PC-3 (cell line): ENCODE data around the gene NRM. TPM values are rescaled to one million over a fixed set of nuclear protein-coding genes. Genes with fewer than 3 reads are reported as not detected.
A peak's percentile ranks its signal among the peaks of the same experiment; 100 is the strongest.

Experiments
- ATAC-seq: fragments of 200-7000 bp; cut with Tn5 transposase; 2 replicates; pipeline ENCODE4 v1.9.1; 2020; ENCODE audit warnings: mild to moderate bottlenecking, moderate library complexity
- Bru-seq: library from RNA; stranded (reverse); fragments of 400-500 nt; gene quantifications from one replicate; lab custom pipeline; 2021; lab: Mats Ljungman, UMichigan
- BruChase-seq, 2 experiments: library from RNA; stranded (reverse); fragments of 400-500 nt; gene quantifications; one replicate each; lab custom pipeline; 2021; lab: Mats Ljungman, UMichigan
- BruUV-seq: library from RNA; stranded (reverse); fragments of 400-500 nt; replicated peaks from 2 replicates; lab custom pipeline; 2021; lab: Mats Ljungman, UMichigan
- CTCF ChIA-PET: fragments of 300-600 bp; sonication (Branson Sonifier 250); formaldehyde crosslinking; loops from one replicate; lab custom pipeline; 2022; ENCODE audit warnings: antibody characterized with exemption; lab: Charles Lee
- POLR2A ChIA-PET: fragments of 300-600 bp; sonication (Branson Sonifier 250); formaldehyde crosslinking; loops from one replicate; lab custom pipeline; 2022; ENCODE audit warnings: antibody characterized with exemption; ENCODE audit not compliant: unreplicated experiment; lab: Charles Lee
- DNase-seq: peaks from one replicate; pipeline ENCODE4 v3.0.0-alpha.2; 2015
- H2AFZ ChIP-seq: fragments of 300-600 bp; sonication (generic); 2 replicates; pipeline ENCODE4 v1.6.0; 2016; ENCODE audit warnings: antibody characterized with exemption, low read length
- H3F3A ChIP-seq: fragments of 300-600 bp; sonication (generic); one replicate; pipeline ENCODE4 v1.6.0; 2017; ENCODE audit warnings: antibody characterized with exemption, low read length, control low read depth, mild to moderate bottlenecking; ENCODE audit not compliant: unreplicated experiment
- H3K27ac ChIP-seq: fragments of 300-600 bp; sonication (generic); 2 replicates; pipeline ENCODE4 v1.5.1; 2016; ENCODE audit warnings: mild to moderate bottlenecking, low read length
- H3K27me3 ChIP-seq: fragments of 300-600 bp; sonication (generic); 2 replicates; pipeline ENCODE4 v1.6.1; 2016; ENCODE audit warnings: low read length, mixed read lengths
- H3K36me3 ChIP-seq: fragments of 300-600 bp; sonication (generic); 2 replicates; pipeline ENCODE4 v1.6.1; 2016; ENCODE audit warnings: low read depth, mixed run types, low read length, mixed read lengths
- H3K4me1 ChIP-seq: fragments of 300-600 bp; sonication (generic); 2 replicates; pipeline ENCODE4 v1.5.1; 2016; ENCODE audit warnings: low read length; ENCODE audit not compliant: insufficient read depth
- H3K4me2 ChIP-seq: fragments of 300-600 bp; sonication (generic); 2 replicates; pipeline ENCODE4 v1.6.0; 2016; ENCODE audit warnings: low read length
- H3K4me3 ChIP-seq: fragments of 300-600 bp; sonication (generic); 2 replicates; pipeline ENCODE4 v1.5.1; 2016; ENCODE audit warnings: mild to moderate bottlenecking, low read length, mixed read lengths
- H3K79me2 ChIP-seq: fragments of 300-600 bp; sonication (generic); 2 replicates; pipeline ENCODE4 v1.6.1; 2017; ENCODE audit warnings: low read length, mixed read lengths
- H3K9ac ChIP-seq: fragments of 300-600 bp; sonication (generic); 2 replicates; pipeline ENCODE4 v1.6.0; 2016; ENCODE audit warnings: mild to moderate bottlenecking, low read length
- H3K9me2 ChIP-seq: fragments of 300-600 bp; sonication (generic); replicated peaks from 2 replicates; pipeline ENCODE4 v1.6.1; 2016; ENCODE audit warnings: mixed run types, low read length, mixed read lengths
- H3K9me3 ChIP-seq: fragments of 300-600 bp; sonication (generic); 2 replicates; pipeline ENCODE4 v1.6.1; 2016; ENCODE audit warnings: low read length, mixed read lengths
- H4K20me1 ChIP-seq: fragments of 300-600 bp; sonication (generic); 2 replicates; pipeline ENCODE4 v1.6.1; 2016; ENCODE audit warnings: low read length, mixed read lengths
- EZH2 ChIP-seq: fragments of 300-600 bp; sonication (generic); IDR thresholded peaks from one replicate; pipeline ENCODE4 v1.6.1; 2017; ENCODE audit warnings: antibody characterized with exemption, mild to moderate bottlenecking, low read length; ENCODE audit not compliant: unreplicated experiment
- EZH2phosphoT487 ChIP-seq: fragments of 300-600 bp; sonication (generic); IDR thresholded peaks from 2 replicates; pipeline ENCODE4 v1.6.1; 2018; ENCODE audit warnings: mild to moderate bottlenecking, antibody characterized with exemption, low read length, borderline replicate concordance
- intact Hi-C: fragments of 100-400 bp; cut with micrococcal nuclease; formaldehyde crosslinking; loops from 2 replicates; pipeline ENCODE4 v1.9.0; 2023
- long read RNA-seq: library from polyadenylated mRNA; unstranded; transcript quantifications from one replicate; pipeline ENCODE4 v2.0.0, GENCODE V29; 2021; ENCODE audit not compliant: unreplicated experiment
- total RNA-seq: library from RNA; depleted of rRNA; stranded (reverse); fragments of >200 nt; gene quantifications from 2 replicates; pipeline ENCODE4 v1.2.3, GENCODE V29; 2014; rRNA removed
- TF ChIP-seq, protein P1 (sequence below): fragments of 300-600 bp; sonication (generic); conservative IDR thresholded peaks from 2 replicates; pipeline ENCODE4 v1.5.1; 2017; ENCODE audit warnings: antibody characterized with exemption, low read depth, mild to moderate bottlenecking, low read length

Gene NRM, protein sequence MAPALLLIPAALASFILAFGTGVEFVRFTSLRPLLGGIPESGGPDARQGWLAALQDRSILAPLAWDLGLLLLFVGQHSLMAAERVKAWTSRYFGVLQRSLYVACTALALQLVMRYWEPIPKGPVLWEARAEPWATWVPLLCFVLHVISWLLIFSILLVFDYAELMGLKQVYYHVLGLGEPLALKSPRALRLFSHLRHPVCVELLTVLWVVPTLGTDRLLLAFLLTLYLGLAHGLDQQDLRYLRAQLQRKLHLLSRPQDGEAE
- total RNA-seq (8.5 and 14.8 TPM in 2 replicates), Bru-seq, nascent RNA (percentile 60 among the genes with signal in this experiment), BruChase-seq, experiment 1, labeled RNA remaining after a 6-hour chase (percentile 78 among the genes with signal in this experiment), BruChase-seq, experiment 2, labeled RNA remaining after a 2-hour chase (percentile 60 among the genes with signal in this experiment)
- long read RNA-seq, partial matches to known transcripts: 0 of 2 reads
- long read RNA-seq, other reads (novel, unspliced or antisense): 0 of 2 reads

DNA sequence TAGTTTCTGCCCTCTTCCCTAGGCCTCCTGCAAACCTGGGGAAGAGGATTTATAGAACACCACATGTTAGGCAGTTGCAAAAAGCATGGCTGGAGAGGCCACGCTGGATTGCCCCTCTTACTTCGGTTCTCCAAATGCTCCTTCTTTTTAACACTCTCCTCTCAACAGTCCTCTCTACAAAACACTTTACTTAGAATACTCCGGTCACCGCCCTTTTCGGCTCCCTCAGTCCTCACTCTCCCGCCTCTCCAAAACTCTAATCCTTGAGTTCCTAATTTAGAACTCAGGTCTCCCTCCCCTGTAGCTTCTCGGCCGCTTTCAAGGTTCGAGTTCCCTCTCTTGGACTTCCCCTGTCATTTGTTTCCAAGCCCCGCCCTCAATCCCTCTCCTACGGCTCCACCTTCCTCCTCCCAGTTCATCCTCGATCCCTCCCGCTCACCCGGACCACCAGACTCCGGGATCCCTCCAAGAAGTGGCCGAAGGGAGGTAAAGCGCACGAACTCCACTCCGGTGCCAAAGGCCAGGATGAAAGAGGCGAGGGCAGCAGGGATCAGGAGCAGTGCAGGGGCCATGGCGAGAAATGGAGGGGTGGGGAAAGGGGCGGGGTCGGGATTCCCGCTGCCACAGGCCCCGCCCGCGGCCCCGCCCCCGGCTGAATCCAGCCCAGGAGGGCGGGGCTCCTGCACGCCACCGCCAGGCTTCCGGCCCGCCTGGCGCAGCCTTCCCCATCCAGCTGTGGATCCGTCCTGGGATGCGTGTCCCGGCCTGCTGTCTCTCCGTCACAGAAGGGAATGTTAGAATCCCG is at the start of gene NRM:
NRM (minus strand) TSS at position 582 of the 805 bp plus-strand sequence; CDS start at position 572, 10 bp downstream.
- ChIA-PET POLR2A (interaction anchor here (0.6 to 1.0 kb wide), 3 partner anchors 26 to 53 kb away, joined by 5 to 16 read pairs (median 6); partner anchors contain the start of genes FLOT1 and MDC1), CTCF (interaction anchor here (1.0 kb wide), 1 partner anchor 27 kb away, joined by 3 read pairs; the partner anchor contains the start of gene MDC1)
- Histone ChIP-seq H3K9ac (peak within 1 kb of the TSS; percentile 74), H3K79me2 (peaks cover 41% of the 10 kb centered on the region), H4K20me1 (no peaks in the 10 kb centered on the region), H3F3A (no peaks in the 10 kb centered on the region), H3K4me3 (peak within 1 kb of the TSS; percentile 81), H3K36me3 (no peaks in the 10 kb centered on the region), H3K9me2 (no peaks in the 10 kb centered on the region), H3K27me3 (no peaks in the 10 kb centered on the region), H3K4me1 (peaks cover 47% of the 10 kb centered on the region), H3K27ac (peak within 1 kb of the TSS; percentile 47), H3K9me3 (no peaks in the 10 kb centered on the region), H3K4me2 (peak within 1 kb of the TSS; percentile 90), H2AFZ (peak within 1 kb of the TSS; percentile 91)
- BruUV-seq: no TSS peak
- TF ChIP-seq EZH2phosphoT487: no peak
- no peak for TF ChIP-seq EZH2
- TF ChIP-seq, protein P1, sequence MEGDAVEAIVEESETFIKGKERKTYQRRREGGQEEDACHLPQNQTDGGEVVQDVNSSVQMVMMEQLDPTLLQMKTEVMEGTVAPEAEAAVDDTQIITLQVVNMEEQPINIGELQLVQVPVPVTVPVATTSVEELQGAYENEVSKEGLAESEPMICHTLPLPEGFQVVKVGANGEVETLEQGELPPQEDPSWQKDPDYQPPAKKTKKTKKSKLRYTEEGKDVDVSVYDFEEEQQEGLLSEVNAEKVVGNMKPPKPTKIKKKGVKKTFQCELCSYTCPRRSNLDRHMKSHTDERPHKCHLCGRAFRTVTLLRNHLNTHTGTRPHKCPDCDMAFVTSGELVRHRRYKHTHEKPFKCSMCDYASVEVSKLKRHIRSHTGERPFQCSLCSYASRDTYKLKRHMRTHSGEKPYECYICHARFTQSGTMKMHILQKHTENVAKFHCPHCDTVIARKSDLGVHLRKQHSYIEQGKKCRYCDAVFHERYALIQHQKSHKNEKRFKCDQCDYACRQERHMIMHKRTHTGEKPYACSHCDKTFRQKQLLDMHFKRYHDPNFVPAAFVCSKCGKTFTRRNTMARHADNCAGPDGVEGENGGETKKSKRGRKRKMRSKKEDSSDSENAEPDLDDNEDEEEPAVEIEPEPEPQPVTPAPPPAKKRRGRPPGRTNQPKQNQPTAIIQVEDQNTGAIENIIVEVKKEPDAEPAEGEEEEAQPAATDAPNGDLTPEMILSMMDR: no peak
- peak; percentile 39 for ATAC-seq
- intact Hi-C loops: no loop called here
- DNase-seq: peak; percentile 88

DNA sequence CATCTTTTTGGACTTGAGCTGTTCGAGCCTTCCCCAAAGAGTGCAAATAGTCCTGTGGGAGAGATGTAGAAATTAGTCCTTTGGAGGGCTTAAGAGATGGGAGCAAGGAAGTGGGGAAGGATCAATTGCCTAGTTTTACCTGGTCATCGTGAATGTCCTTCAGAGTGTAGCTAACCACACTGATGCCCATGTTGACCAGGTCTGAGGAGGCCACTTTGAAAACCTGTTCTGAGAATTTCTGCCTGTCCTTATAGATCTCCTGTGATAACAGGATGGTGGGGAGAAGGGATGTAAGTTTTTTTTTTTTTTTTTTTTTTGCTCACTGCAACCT is 49.7 kb upstream of the NRM start:
- Histone ChIP-seq H3K79me2 (peaks cover 89% of the 10 kb centered on the region), H3K4me1 (peaks cover 62% of the 10 kb centered on the region), H2AFZ (no peak overlapping the region), H4K20me1 (peaks cover 9% of the 10 kb centered on the region), H3F3A (peaks cover 7% of the 10 kb centered on the region), H3K36me3 (peaks cover 50% of the 10 kb centered on the region), H3K27ac (peak overlapping the region; percentile 98), H3K9me3 (no peaks in the 10 kb centered on the region), H3K4me3 (peak overlapping the region; percentile 91), H3K9me2 (no peaks in the 10 kb centered on the region), H3K9ac (peak overlapping the region; percentile 100), H3K27me3 (no peaks in the 10 kb centered on the region), H3K4me2 (peak overlapping the region; percentile 89)
- CTCF ChIA-PET: interaction anchor here (0.5 kb wide), 1 partner anchor 8 kb away, joined by 5 read pairs; no protein-coding TSS in a partner anchor
- TF ChIP-seq EZH2 (no peak), EZH2phosphoT487 (no peak)
- TF ChIP-seq, protein P1: no peak
- ATAC-seq: no peak
- intact Hi-C loops: loop anchor here (5.0 kb wide), 1 partner anchor 137 kb away; no protein-coding TSS in a partner anchor
- DNase-seq: no peak
- no TSS peak for BruUV-seq
- POLR2A ChIA-PET: no interaction called here
